ENCODE data around the gene HS2ST1. TPM values are rescaled to one million over a fixed set of nuclear protein-coding genes. Genes with fewer than 3 reads are reported as not detected.

The HS2ST1 gene
- total and polyA plus RNA-seq, 10 of the 15 experiments (the other 5 are each of a cell fraction or from before 2014, with no cell fraction given): 5.4 to 30.8 (median 18.6) TPM

DNA sequence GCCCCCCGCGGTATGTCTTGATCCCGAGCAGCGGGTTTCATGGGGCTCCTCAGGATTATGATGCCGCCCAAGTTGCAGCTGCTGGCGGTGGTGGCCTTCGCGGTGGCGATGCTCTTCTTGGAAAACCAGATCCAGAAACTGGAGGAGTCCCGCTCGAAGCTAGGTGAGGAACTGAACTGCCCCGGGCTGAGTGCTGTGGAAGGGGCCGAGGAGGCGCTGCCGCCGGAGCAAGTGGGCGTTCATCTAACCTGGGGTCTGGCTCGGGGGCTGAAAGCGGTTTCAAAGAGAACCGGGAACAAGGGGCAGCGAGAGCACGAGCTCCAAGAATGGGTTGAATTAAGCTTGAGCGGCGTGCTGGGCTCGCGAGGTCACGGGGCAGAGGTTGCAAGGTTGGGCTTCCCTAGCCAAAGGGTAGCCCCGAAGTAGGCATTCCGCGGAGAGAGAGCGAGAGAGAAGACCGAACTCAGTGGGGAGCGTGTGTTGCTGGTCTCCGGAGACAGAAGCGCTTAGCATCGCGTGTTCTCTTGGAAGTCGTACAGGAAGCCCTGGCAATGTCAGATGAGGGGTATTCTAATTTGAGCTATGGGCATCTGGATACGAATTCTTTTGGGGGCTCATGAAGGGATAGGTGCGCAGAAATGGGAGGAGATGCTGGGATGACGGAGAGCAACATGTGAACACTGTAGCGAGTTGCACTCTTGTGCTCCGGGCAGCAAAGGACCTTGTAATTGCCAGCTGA is 732 bp downstream of the HS2ST1 start (continued):
- TF ChIP-seq KAT2A (conservative IDR thresholded peaks at IDR 0.05; ENCODE audit: control insufficient read depth, low read depth, low read length): no peak
- TF ChIP-seq, protein P1, sequence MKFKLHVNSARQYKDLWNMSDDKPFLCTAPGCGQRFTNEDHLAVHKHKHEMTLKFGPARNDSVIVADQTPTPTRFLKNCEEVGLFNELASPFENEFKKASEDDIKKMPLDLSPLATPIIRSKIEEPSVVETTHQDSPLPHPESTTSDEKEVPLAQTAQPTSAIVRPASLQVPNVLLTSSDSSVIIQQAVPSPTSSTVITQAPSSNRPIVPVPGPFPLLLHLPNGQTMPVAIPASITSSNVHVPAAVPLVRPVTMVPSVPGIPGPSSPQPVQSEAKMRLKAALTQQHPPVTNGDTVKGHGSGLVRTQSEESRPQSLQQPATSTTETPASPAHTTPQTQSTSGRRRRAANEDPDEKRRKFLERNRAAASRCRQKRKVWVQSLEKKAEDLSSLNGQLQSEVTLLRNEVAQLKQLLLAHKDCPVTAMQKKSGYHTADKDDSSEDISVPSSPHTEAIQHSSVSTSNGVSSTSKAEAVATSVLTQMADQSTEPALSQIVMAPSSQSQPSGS (IDR thresholded peaks at IDR 0.05; ENCODE audit: low read length): no peak
- TF ChIP-seq NFIC (IDR thresholded peaks at IDR 0.05; ENCODE audit: low read depth, low read length): no peak
- TF ChIP-seq, protein P2, sequence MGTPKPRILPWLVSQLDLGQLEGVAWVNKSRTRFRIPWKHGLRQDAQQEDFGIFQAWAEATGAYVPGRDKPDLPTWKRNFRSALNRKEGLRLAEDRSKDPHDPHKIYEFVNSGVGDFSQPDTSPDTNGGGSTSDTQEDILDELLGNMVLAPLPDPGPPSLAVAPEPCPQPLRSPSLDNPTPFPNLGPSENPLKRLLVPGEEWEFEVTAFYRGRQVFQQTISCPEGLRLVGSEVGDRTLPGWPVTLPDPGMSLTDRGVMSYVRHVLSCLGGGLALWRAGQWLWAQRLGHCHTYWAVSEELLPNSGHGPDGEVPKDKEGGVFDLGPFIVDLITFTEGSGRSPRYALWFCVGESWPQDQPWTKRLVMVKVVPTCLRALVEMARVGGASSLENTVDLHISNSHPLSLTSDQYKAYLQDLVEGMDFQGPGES (IDR thresholded peaks at IDR 0.05): no peak
- TF ChIP-seq IKZF2 (IDR thresholded peaks at IDR 0.05): peak in 1 of 2 experiments; percentile 13; a peak in 1 of 4 replicates
- peak; percentile 76 for TF ChIP-seq MXI1 (IDR thresholded peaks at IDR 0.05; ENCODE audit: low read depth, low read length)
- no peak; the same call in 1 of the 2 replicates for TF ChIP-seq POLR2A (IDR thresholded peaks at IDR 0.05; ENCODE audit: low read depth, low read length)
- TF ChIP-seq, protein P3, sequence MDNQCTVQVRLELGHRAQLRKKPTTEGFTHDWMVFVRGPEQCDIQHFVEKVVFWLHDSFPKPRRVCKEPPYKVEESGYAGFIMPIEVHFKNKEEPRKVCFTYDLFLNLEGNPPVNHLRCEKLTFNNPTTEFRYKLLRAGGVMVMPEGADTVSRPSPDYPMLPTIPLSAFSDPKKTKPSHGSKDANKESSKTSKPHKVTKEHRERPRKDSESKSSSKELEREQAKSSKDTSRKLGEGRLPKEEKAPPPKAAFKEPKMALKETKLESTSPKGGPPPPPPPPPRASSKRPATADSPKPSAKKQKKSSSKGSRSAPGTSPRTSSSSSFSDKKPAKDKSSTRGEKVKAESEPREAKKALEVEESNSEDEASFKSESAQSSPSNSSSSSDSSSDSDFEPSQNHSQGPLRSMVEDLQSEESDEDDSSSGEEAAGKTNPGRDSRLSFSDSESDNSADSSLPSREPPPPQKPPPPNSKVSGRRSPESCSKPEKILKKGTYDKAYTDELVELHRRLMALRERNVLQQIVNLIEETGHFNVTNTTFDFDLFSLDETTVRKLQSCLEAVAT (IDR thresholded peaks at IDR 0.05): 0 out of 2 replicates have a peak, but pooled peaks have one; percentile 14
- no peak for TF ChIP-seq HCFC1 (IDR thresholded peaks at IDR 0.05; ENCODE audit: low read length)
- TF ChIP-seq STAT1 (conservative IDR thresholded peaks at IDR 0.05): no peak
- 0 out of 2 replicates have a peak, but pooled peaks have one; percentile 5 for TF ChIP-seq PAX5 (IDR thresholded peaks at IDR 0.05; ENCODE audit: borderline replicate concordance, low read depth, low read length)
- no peak for TF ChIP-seq ZNF24 (IDR thresholded peaks at IDR 0.05)
- TF ChIP-seq BACH1 (IDR thresholded peaks at IDR 0.05; ENCODE audit: borderline replicate concordance): no peak
- TF ChIP-seq, protein P4, sequence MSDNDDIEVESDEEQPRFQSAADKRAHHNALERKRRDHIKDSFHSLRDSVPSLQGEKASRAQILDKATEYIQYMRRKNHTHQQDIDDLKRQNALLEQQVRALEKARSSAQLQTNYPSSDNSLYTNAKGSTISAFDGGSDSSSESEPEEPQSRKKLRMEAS (IDR thresholded peaks at IDR 0.05; ENCODE audit: low read depth, low read length): peak; percentile 37; the same call in 1 of the 2 replicates
- no peak for TF ChIP-seq CHD2 (IDR thresholded peaks at IDR 0.05; ENCODE audit: borderline replicate concordance, low read depth, low read length)
- TF ChIP-seq NFYB (IDR thresholded peaks at IDR 0.05; ENCODE audit: insufficient read depth, low read depth, low read length): no peak
- no peak for TF ChIP-seq MYB (IDR thresholded peaks at IDR 0.05; ENCODE audit: borderline replicate concordance, low read depth, low read length)
- TF ChIP-seq TAF1 (IDR thresholded peaks at IDR 0.05; ENCODE audit: borderline replicate concordance, low read depth, low read length): peak; percentile 19; the same call in 1 of the 2 replicates
- TF ChIP-seq, protein P5, sequence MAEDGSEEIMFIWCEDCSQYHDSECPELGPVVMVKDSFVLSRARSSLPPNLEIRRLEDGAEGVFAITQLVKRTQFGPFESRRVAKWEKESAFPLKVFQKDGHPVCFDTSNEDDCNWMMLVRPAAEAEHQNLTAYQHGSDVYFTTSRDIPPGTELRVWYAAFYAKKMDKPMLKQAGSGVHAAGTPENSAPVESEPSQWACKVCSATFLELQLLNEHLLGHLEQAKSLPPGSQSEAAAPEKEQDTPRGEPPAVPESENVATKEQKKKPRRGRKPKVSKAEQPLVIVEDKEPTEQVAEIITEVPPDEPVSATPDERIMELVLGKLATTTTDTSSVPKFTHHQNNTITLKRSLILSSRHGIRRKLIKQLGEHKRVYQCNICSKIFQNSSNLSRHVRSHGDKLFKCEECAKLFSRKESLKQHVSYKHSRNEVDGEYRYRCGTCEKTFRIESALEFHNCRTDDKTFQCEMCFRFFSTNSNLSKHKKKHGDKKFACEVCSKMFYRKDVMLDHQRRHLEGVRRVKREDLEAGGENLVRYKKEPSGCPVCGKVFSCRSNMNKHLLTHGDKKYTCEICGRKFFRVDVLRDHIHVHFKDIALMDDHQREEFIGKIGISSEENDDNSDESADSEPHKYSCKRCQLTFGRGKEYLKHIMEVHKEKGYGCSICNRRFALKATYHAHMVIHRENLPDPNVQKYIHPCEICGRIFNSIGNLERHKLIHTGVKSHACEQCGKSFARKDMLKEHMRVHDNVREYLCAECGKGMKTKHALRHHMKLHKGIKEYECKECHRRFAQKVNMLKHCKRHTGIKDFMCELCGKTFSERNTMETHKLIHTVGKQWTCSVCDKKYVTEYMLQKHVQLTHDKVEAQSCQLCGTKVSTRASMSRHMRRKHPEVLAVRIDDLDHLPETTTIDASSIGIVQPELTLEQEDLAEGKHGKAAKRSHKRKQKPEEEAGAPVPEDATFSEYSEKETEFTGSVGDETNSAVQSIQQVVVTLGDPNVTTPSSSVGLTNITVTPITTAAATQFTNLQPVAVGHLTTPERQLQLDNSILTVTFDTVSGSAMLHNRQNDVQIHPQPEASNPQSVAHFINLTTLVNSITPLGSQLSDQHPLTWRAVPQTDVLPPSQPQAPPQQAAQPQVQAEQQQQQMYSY (CRISPR knock-in tag; IDR thresholded peaks at IDR 0.05): no peak
- TF ChIP-seq CBX5 (IDR thresholded peaks at IDR 0.05; ENCODE audit: low read depth): no peak
- no peak for TF ChIP-seq PML (IDR thresholded peaks at IDR 0.05; ENCODE audit: low read length)
- TF ChIP-seq CHD1 (IDR thresholded peaks at IDR 0.05; ENCODE audit: low read depth, low read length): 0 out of 2 replicates have a peak, but pooled peaks have one; percentile 49
- no peak for TF ChIP-seq ZZZ3 (IDR thresholded peaks at IDR 0.05; ENCODE audit: control insufficient read depth, insufficient read length, low read depth)
- TF ChIP-seq POLR2AphosphoS5 (IDR thresholded peaks at IDR 0.05; ENCODE audit: low read length): no peak; the same call in 1 of the 2 replicates
